K562 (cell line): ENCODE measurements around the gene HLA-E. TPM values are rescaled to one million over a fixed set of nuclear protein-coding genes. Genes with fewer than 3 reads are reported as not detected.

Source experiments
- ETS2 ChIP-seq: IDR thresholded peaks from 2 replicates; pipeline ENCODE4 v1.6.1; 2016; ENCODE audit warnings: borderline replicate concordance, missing genetic modification characterization, mild to moderate bottlenecking, moderate library complexity, missing compliant biosample characterization; ENCODE audit not compliant: poor library complexity, severe bottlenecking
- GATAD2B ChIP-seq: fragments of 450-650 bp; IDR thresholded peaks from 2 replicates; pipeline ENCODE4 v1.6.1; 2017; ENCODE audit warnings: mild to moderate bottlenecking, borderline replicate concordance
- MYNN ChIP-seq, 2 experiments: sonication (generic); formaldehyde crosslinking in 1 of 2; IDR thresholded peaks; 2 replicates each; pipeline versions ENCODE4 v1.5.0 to v1.6.1; 2016 to 2020; ENCODE audit warnings: antibody characterized with exemption in 1 of 2, missing genetic modification reagents in 1 of 2
- NELFE ChIP-seq: IDR thresholded peaks from 2 replicates; pipeline ENCODE4 v1.6.1; 2011; ENCODE audit warnings: mild to moderate bottlenecking; ENCODE audit not compliant: insufficient read depth, insufficient read length
- NR4A1 ChIP-seq, 2 experiments: fragments of 250-450 bp in 1 of 2; fragments of 450-650 bp in 1 of 2; sonication (Bioruptor Pico) in 1 of 2; IDR thresholded peaks; 2 replicates each; pipeline versions ENCODE4 v1.4.0 to v1.6.1; 2016 to 2020; ENCODE audit warnings: mild to moderate bottlenecking in 2 of 2, missing compliant biosample characterization in 1 of 2, missing genetic modification characterization in 1 of 2, moderate library complexity in 1 of 2
- POLR2G ChIP-seq: fragments of 200-400 bp; formaldehyde crosslinking; IDR thresholded peaks from 2 replicates; pipeline ENCODE4 v1.6.1; 2017; ENCODE audit warnings: low read depth, mild to moderate bottlenecking, antibody characterized with exemption, low read length, moderate library complexity
- SMAD2 ChIP-seq: fragments of 150-350 bp; IDR thresholded peaks from 2 replicates; pipeline ENCODE4 v1.6.1; 2014; ENCODE audit warnings: low read depth, mild to moderate bottlenecking, low read length
- SMC3 ChIP-seq: conservative IDR thresholded peaks from 2 replicates; pipeline ENCODE4 v1.6.1; 2011; ENCODE audit warnings: low read depth, low read length, improper control_type of control experiment; ENCODE audit not compliant: insufficient read depth
- TSC22D4 ChIP-seq: fragments of 450-650 bp; IDR thresholded peaks from 2 replicates; pipeline ENCODE4 v1.6.1; 2016; ENCODE audit warnings: missing genetic modification characterization, missing biosample characterization, control low read depth
- YBX1 ChIP-seq: fragments of 450-650 bp; IDR thresholded peaks from 2 replicates; pipeline ENCODE4 v1.7.1; 2016; ENCODE audit warnings: mild to moderate bottlenecking
- ZC3H4 ChIP-seq: sonication (generic); formaldehyde crosslinking; IDR thresholded peaks from 2 replicates; pipeline ENCODE4 v1.9.0; 2021; ENCODE audit warnings: missing genetic modification reagents, borderline replicate concordance
- ZNF318 ChIP-seq, 2 experiments: fragments of 450-650 bp; IDR thresholded peaks; 2 replicates each; pipeline ENCODE4 v1.6.1; 2016; ENCODE audit warnings: mild to moderate bottlenecking in 2 of 2, borderline replicate concordance in 1 of 2, low read depth in 1 of 2, moderate library complexity in 1 of 2
- polyA plus RNA-seq, 8 experiments: library from polyadenylated mRNA; depleted of rRNA in 4 of 8; stranded (reverse) in 5 of 8; unstranded in 3 of 8; fragments of >200 nt; fragmentation: Nextera tagmentation in 2 of 8; fragmentation: Illumina TruSeq in 1 of 8; extraction: Ambion mirVana in 2 of 8; extraction: Trizol in 1 of 8; gene quantifications; 2 replicates each; pipeline versions ENCODE4 v1.2.1 to v1.2.3, GENCODE V29; 2011 to 2014; ENCODE audit warnings: inconsistent platforms in 1 of 8, missing spikeins in 1 of 8
- total RNA-seq, 7 experiments: library from RNA; depleted of rRNA in 6 of 7; stranded (reverse); fragments of >200 nt in 6 of 7; fragmentation: Illumina TruSeq in 2 of 7; extraction: Trizol in 2 of 7; gene quantifications; 2 replicates each; pipeline versions ENCODE4 v1.2.1 to v1.2.3, GENCODE V29; 2011 to 2021; ENCODE audit warnings: low replicate concordance in 1 of 7
- TF ChIP-seq, protein P1 (sequence below): sonication (generic); formaldehyde crosslinking; IDR thresholded peaks from 2 replicates; pipeline ENCODE4 v1.8.0; 2022; ENCODE audit warnings: mild to moderate bottlenecking, missing genetic modification reagents, borderline replicate concordance
- TF ChIP-seq, protein P2 (sequence below): IDR thresholded peaks from 2 replicates; pipeline ENCODE4 v1.6.1; 2014; ENCODE audit warnings: antibody characterized with exemption

The HLA-E gene
- total and polyA plus RNA-seq, 9 of the 15 experiments (the other 6 are each of a cell fraction or from before 2014, with no cell fraction given): 3.2 to 39.9 (median 26.8) TPM

- TF ChIP-seq ZNF318 (IDR thresholded peaks at IDR 0.05; ENCODE audit: borderline replicate concordance in 1 of 2, low read depth in 1 of 2) (no peak; a peak in 1 of 4 replicates), POLR2G (peak; percentile 35; the same call in 1 of the 2 replicates), ETS2 (tag) (no peak), NELFE (no peak), TSC22D4 (tag) (no peak), ZC3H4 (no peak), SMAD2 (no peak), MYNN (IDR thresholded peaks at IDR 0.05) (no peak), MYNN (CRISPR knock-in tag; IDR thresholded peaks at IDR 0.05) (no peak), YBX1 (no peak), GATAD2B (no peak), NR4A1 (CRISPR knock-in tag; IDR thresholded peaks at IDR 0.05) (0 out of 2 replicates have a peak, but pooled peaks have one; percentile 36), NR4A1 (tag; IDR thresholded peaks at IDR 0.05) (no peak), SMC3 (peak; percentile 86)
- TF ChIP-seq, protein P1, sequence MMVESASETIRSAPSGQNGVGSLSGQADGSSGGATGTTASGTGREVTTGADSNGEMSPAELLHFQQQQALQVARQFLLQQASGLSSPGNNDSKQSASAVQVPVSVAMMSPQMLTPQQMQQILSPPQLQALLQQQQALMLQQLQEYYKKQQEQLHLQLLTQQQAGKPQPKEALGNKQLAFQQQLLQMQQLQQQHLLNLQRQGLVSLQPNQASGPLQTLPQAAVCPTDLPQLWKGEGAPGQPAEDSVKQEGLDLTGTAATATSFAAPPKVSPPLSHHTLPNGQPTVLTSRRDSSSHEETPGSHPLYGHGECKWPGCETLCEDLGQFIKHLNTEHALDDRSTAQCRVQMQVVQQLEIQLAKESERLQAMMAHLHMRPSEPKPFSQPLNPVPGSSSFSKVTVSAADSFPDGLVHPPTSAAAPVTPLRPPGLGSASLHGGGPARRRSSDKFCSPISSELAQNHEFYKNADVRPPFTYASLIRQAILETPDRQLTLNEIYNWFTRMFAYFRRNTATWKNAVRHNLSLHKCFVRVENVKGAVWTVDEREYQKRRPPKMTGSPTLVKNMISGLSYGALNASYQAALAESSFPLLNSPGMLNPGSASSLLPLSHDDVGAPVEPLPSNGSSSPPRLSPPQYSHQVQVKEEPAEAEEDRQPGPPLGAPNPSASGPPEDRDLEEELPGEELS (CRISPR knock-in tag): no peak
- TF ChIP-seq, protein P2, sequence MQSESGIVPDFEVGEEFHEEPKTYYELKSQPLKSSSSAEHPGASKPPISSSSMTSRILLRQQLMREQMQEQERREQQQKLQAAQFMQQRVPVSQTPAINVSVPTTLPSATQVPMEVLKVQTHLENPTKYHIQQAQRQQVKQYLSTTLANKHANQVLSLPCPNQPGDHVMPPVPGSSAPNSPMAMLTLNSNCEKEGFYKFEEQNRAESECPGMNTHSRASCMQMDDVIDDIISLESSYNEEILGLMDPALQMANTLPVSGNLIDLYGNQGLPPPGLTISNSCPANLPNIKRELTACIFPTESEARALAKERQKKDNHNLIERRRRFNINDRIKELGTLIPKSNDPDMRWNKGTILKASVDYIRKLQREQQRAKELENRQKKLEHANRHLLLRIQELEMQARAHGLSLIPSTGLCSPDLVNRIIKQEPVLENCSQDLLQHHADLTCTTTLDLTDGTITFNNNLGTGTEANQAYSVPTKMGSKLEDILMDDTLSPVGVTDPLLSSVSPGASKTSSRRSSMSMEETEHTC: no peak
Observed at GRCh38 chr6:30541515-30542403, 52.5 kb downstream of the HLA-E start (continued).
